Endothelial cell of hepatic sinusoid (primary cell): Measurements from ENCODE around the gene YDJC.
"Not testable (repeated sequence)": the region's sequence is repeated elsewhere in the genome, so short reads cannot be mapped to it uniquely, and the experiment has no call there.

ENCODE experiments used
- in situ Hi-C: cut with HindIII; loops from 2 replicates; pipeline ENCODE4 v1.10.0; 2017; ENCODE audit warnings: low sequenced_read_pairs

YDJC gene, protein sequence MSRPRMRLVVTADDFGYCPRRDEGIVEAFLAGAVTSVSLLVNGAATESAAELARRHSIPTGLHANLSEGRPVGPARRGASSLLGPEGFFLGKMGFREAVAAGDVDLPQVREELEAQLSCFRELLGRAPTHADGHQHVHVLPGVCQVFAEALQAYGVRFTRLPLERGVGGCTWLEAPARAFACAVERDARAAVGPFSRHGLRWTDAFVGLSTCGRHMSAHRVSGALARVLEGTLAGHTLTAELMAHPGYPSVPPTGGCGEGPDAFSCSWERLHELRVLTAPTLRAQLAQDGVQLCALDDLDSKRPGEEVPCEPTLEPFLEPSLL

GRCh38 chr22:21629255-21630149, at the start of gene YDJC:
TSS of gene YDJC (minus strand) at chr22:21630022. CDS start at chr22:21630014, 8 bp downstream.
- in situ Hi-C loops = no loop called here

DNA sequence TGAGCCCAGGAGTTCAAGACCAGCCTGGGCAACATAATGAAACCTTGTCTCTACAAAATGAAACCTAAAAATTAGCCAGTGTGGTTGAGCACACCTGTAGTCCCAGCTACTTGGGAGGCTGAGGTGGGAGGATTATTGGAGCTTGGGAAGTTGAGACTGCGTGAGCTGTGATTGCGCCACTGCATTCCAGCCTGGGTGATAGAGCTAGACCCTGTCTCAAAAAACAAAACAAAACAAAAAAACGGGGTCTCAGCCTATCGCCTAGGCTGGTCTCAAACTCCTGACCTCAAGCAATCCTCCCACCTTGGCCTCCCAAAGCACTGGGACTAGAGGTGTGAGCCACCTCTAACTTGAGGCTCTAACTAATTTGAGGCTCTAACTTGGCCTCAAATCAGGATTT, 49.6 kb upstream of the YDJC start:
- in situ Hi-C loops = no loop called here

- in situ Hi-C loops = not testable (repeated sequence)
Measured at GRCh38 chr22:21678842-21679241, 49.0 kb upstream of the YDJC start.

DNA sequence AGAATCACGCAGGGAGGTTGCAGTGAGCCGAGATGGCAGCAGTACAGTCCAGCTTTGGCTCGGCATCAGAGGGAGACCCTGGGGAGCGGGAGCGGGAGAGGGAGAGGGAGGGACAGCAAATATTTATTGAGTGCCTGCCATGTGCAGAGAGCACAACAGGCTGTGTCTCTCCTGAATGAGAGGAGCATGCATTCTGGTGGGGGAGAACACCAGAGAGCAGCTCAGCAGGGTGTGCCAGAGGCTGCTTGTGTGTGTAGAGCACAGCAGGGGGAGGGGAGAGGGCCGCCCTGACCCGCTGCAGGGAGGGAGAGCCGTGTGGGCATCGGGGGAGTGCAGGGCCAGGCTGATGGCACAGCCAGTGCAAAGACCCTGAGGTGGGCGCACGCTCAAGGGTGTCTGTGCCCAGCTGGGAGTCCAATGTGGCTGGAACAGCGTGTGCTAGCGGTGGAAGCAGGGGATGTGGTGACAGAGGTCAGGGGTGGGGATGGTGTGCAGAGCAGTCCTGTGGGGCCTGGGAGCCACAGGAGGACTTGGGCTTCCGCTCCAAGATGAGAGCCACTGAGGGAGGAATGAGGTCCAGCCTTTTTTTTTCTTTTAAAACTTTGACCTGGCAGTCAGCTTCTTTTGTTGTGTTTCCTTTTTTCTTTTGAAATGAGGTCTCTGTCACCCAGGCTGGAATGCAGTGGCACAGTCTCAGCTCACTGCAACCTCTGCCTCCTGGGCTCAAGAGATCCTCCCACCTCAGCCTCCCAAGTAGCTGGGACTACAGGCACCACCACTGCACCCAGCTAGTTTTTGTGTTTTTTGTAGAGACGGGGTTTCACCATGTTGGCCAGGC, 48.0 kb upstream of the YDJC start:
- in situ Hi-C loops = no loop called here

- in situ Hi-C loops = no loop called here
Measured at GRCh38 chr22:21674638-21675245, 44.9 kb upstream of the YDJC start.

- in situ Hi-C loops = no loop called here
Measured at GRCh38 chr22:21673534-21674321, 43.9 kb upstream of the YDJC start.

DNA sequence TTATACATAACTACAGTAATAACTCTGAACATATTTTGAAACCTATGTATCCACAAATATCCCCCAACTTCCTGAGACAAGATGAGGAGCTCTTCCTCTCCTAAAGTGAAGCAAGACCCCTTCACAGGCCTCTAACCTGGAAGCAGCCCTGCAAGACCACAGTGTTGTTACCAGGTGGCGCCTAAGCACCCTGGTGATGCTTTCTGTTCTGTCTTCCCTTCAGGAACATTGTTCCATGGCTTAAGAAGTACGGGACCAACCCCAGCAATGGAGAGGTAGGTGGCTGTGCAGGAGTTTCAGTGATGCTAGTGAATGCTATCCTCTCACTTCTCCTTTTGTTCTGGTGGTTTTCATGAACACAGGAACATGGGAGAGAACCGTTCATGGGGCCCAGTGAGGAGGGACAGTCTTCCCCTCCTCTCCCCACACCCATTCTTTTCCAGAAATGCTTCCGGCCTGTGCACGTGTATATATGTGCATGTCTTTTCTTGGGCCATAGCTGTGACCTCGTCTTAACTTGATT, 42.3 kb upstream of the YDJC start:
- in situ Hi-C loops = no loop called here

- in situ Hi-C loops = no loop called here
Measured at GRCh38 chr22:21669026-21669425, 39.2 kb upstream of the YDJC start.

GRCh38 chr22:21666786-21667185, 37.0 kb upstream of the YDJC start:
- in situ Hi-C loops = no loop called here

DNA sequence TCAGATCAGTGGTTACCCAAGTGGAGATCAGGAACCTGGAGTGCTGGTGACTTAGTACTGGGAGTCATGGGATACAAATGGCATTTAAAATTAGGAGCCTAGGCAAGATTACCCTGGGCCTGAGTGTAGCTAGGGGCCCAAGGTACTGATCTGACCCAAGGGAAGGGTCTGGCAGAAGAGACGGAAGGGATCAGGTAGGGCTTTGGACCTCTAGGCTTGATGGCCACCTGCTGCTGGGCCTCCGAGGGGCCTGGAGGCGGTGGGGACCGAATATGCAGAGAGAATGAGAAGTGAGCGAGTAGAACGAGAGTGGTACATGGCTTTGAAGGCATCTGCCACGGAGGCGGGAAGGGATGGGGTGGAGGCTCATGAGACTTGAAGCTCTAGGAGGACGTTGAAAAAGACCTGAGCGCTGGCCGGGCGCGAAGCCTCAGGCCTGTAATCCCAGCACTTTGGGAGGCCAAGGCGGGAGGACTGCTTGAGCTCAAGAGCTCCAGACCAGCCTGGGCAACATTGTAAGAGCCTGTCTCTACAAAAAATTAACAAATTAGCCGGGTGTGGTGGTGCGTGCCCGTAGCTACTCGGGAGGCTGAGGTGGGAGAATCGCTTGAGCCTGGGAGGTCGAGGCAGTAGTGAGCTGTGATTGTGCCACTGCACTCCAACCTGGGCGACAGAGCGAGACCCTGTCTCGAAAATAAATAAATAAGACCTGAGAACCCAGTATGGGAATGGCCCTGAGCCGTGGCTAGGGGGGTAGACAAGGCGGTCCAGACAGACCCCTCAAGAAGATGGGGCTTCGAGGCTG, 35.4 kb upstream of the YDJC start:
- in situ Hi-C loops = no loop called here

- in situ Hi-C loops = no loop called here
Measured at GRCh38 chr22:21663738-21664137, 33.9 kb upstream of the YDJC start.

DNA sequence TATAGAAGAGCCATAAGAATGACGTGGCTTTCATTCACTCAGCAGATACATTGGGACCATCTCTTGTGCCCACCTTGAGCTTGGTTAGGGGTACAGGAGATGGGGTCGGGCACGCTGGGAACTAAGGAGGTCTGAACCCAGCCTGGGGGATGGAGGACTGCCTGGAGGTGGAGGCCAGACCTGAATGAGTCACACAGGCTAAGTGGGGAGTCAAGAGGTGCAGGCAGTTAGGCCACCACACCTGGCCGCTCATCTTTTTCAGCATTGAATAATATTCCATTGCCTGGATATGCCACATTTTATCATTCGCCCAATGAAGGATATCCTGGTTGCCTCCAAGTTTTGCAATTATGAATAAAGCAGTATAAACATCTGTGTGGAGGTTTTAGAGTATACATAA, 32.2 kb upstream of the YDJC start:
- in situ Hi-C loops = no loop called here

GRCh38 chr22:21660904-21661303, 31.1 kb upstream of the YDJC start:
- in situ Hi-C loops = no loop called here

- in situ Hi-C loops = no loop called here
Measured at GRCh38 chr22:21659864-21660525, 30.2 kb upstream of the YDJC start.

- in situ Hi-C loops = no loop called here
Measured at GRCh38 chr22:21657360-21658032, 27.7 kb upstream of the YDJC start.

- in situ Hi-C loops = no loop called here
Measured at GRCh38 chr22:21657020-21657359, 27.2 kb upstream of the YDJC start.

- in situ Hi-C loops = no loop called here
Measured at GRCh38 chr22:21652547-21653545, 23.0 kb upstream of the YDJC start.
